H9 (cell line): Measurements from ENCODE around the gene SNORC. TPM values are rescaled to one million over a fixed set of nuclear protein-coding genes. Genes with fewer than 3 reads are reported as not detected.

Experiments
- DNase-seq: peaks from one replicate; pipeline ENCODE4 v3.0.0-alpha.2; 2017
- H2AFZ ChIP-seq: one replicate; pipeline ENCODE4 v1.6.1; 2013; ENCODE audit warnings: mild to moderate bottlenecking, low read length, control low read depth, moderate library complexity
- H2AK5ac ChIP-seq: 2 replicates; pipeline ENCODE4 v1.6.1; 2013; ENCODE audit warnings: low read length, control low read depth, mixed read lengths; ENCODE audit not compliant: insufficient read length
- H2BK120ac ChIP-seq: one replicate; pipeline ENCODE4 v1.6.1; 2013; ENCODE audit warnings: low read depth, mild to moderate bottlenecking, low read length, control low read depth, inconsistent platforms; ENCODE audit not compliant: poor library complexity, severe bottlenecking
- H2BK12ac ChIP-seq: 2 replicates; pipeline ENCODE4 v1.6.1; 2013; ENCODE audit warnings: low read length, control low read depth, mixed read lengths, low read depth; ENCODE audit not compliant: insufficient read length
- H2BK15ac ChIP-seq: 2 replicates; pipeline ENCODE4 v1.6.1; 2013; ENCODE audit warnings: low read depth, low read length, control low read depth
- H2BK20ac ChIP-seq: one replicate; pipeline ENCODE4 v1.6.1; 2013; ENCODE audit warnings: low read depth, mild to moderate bottlenecking, low read length, control low read depth, inconsistent platforms; ENCODE audit not compliant: poor library complexity, severe bottlenecking
- H2BK5ac ChIP-seq: 2 replicates; pipeline ENCODE4 v1.6.1; 2013; ENCODE audit warnings: low read length, control low read depth, mixed read lengths; ENCODE audit not compliant: insufficient read length
- H3K14ac ChIP-seq: 2 replicates; pipeline ENCODE4 v1.6.1; 2013; ENCODE audit warnings: low read length, control low read depth; ENCODE audit not compliant: insufficient read depth
- H3K18ac ChIP-seq: 2 replicates; pipeline ENCODE4 v1.6.1; 2013; ENCODE audit warnings: low read depth, mild to moderate bottlenecking, mixed read lengths, low read length, control low read depth; ENCODE audit not compliant: insufficient read length
- H3K23ac ChIP-seq: 2 replicates; pipeline ENCODE4 v1.6.1; 2013; ENCODE audit warnings: low read length, control low read depth, mixed read lengths, low read depth; ENCODE audit not compliant: insufficient read length
- H3K23me2 ChIP-seq: 2 replicates; pipeline ENCODE4 v1.6.1; 2013; ENCODE audit warnings: low read depth, mild to moderate bottlenecking, mixed read lengths, low read length, control low read depth; ENCODE audit not compliant: insufficient read length, poor library complexity, severe bottlenecking
- H3K27ac ChIP-seq: 2 replicates; pipeline ENCODE4 v1.5.1; 2013; ENCODE audit warnings: low read length, control low read depth, mixed read lengths, low read depth; ENCODE audit not compliant: insufficient read length
- H3K27me3 ChIP-seq: 2 replicates; pipeline ENCODE4 v1.6.1; 2013; ENCODE audit warnings: low read length, control low read depth, inconsistent platforms; ENCODE audit not compliant: insufficient read depth
- H3K4ac ChIP-seq: 2 replicates; pipeline ENCODE4 v1.6.1; 2013; ENCODE audit warnings: low read depth, mild to moderate bottlenecking, control low read depth, inconsistent platforms, low read length, moderate library complexity
- H3K4me1 ChIP-seq: 2 replicates; pipeline ENCODE4 v1.6.1; 2013; ENCODE audit warnings: low read length, control low read depth, inconsistent platforms; ENCODE audit not compliant: insufficient read depth
- H3K4me2 ChIP-seq: 2 replicates; pipeline ENCODE4 v1.6.1; 2013; ENCODE audit warnings: low read length, control low read depth, mixed read lengths; ENCODE audit not compliant: insufficient read length, insufficient read depth
- H3K56ac ChIP-seq: 2 replicates; pipeline ENCODE4 v1.6.1; 2013; ENCODE audit warnings: low read depth, mild to moderate bottlenecking, mixed read lengths, low read length, control low read depth; ENCODE audit not compliant: insufficient read length
- H3K79me1 ChIP-seq: 2 replicates; pipeline ENCODE4 v1.6.1; 2013; ENCODE audit warnings: low read depth, mild to moderate bottlenecking, moderate library complexity, low read length, control low read depth, inconsistent platforms; ENCODE audit not compliant: insufficient read depth, poor library complexity, severe bottlenecking
- H3K79me2 ChIP-seq: 2 replicates; pipeline ENCODE4 v1.6.1; 2013; ENCODE audit warnings: low read length, control low read depth, inconsistent platforms; ENCODE audit not compliant: insufficient read depth
- H3K9ac ChIP-seq: 2 replicates; pipeline ENCODE4 v1.6.1; 2013; ENCODE audit warnings: low read length, control low read depth, mixed read lengths; ENCODE audit not compliant: insufficient read length; ENCODE audit errors: extremely low read depth
- H3K9me3 ChIP-seq: one replicate; pipeline ENCODE4 v1.6.1; 2013; ENCODE audit warnings: low read depth, low read length, inconsistent platforms; ENCODE audit not compliant: control insufficient read depth
- H3T11ph ChIP-seq: one replicate; pipeline ENCODE4 v1.6.1; 2013; ENCODE audit warnings: mild to moderate bottlenecking, low read length, control low read depth, inconsistent platforms
- H4K20me1 ChIP-seq: one replicate; pipeline ENCODE4 v1.6.1; 2013; ENCODE audit not compliant: control insufficient read depth, insufficient read length, insufficient read depth
- H4K5ac ChIP-seq: 2 replicates; pipeline ENCODE4 v1.6.1; 2013; ENCODE audit warnings: low read depth, mild to moderate bottlenecking, mixed read lengths, low read length, control low read depth; ENCODE audit not compliant: insufficient read length
- H4K8ac ChIP-seq: replicated peaks from 2 replicates; pipeline ENCODE4 v1.6.1; 2013; ENCODE audit warnings: low read length, control low read depth, mixed read lengths, low read depth; ENCODE audit not compliant: insufficient read length
- H4K91ac ChIP-seq: 2 replicates; pipeline ENCODE4 v1.6.1; 2013; ENCODE audit warnings: low read depth, mild to moderate bottlenecking, moderate library complexity, mixed read lengths, low read length, control low read depth; ENCODE audit not compliant: insufficient read length
- H3K27ac Mint-ChIP-seq, 3 experiments: 2 replicates in 2 of 3; 3 replicates in 1 of 3; pipeline ENCODE4 v1.8.0; 2020 to 2021; ENCODE audit warnings: mixed read lengths in 3 of 3, mild to moderate bottlenecking in 1 of 3, moderate library complexity in 1 of 3
- H3K27me3 Mint-ChIP-seq: 2 replicates; pipeline ENCODE4 v1.8.0; 2021; ENCODE audit warnings: low read depth, mild to moderate bottlenecking, moderate library complexity, mixed read lengths
- H3K36me3 Mint-ChIP-seq, 3 experiments: 2 replicates in 2 of 3; 3 replicates in 1 of 3; pipeline ENCODE4 v1.8.0; 2020 to 2021; ENCODE audit warnings: low read depth in 3 of 3, mixed read lengths in 3 of 3; ENCODE audit not compliant: insufficient read depth in 1 of 3
- H3K4me1 Mint-ChIP-seq, 2 experiments: 2 replicates each; pipeline ENCODE4 v1.8.0; 2020; ENCODE audit warnings: mixed read lengths in 2 of 2
- H3K4me3 Mint-ChIP-seq, 2 experiments: 2 replicates in 1 of 2; 3 replicates in 1 of 2; pipeline ENCODE4 v1.8.0; 2020 to 2021; ENCODE audit warnings: mild to moderate bottlenecking in 2 of 2, mixed read lengths in 2 of 2, moderate library complexity in 1 of 2
- H3K9me3 Mint-ChIP-seq, 2 experiments: 2 replicates in 1 of 2; 3 replicates in 1 of 2; pipeline ENCODE4 v1.8.0; 2020; ENCODE audit warnings: mild to moderate bottlenecking in 2 of 2, mixed read lengths in 2 of 2, moderate library complexity in 1 of 2
- CTCF ChIP-seq: fragments of 200-600 bp; sonication (generic); conservative IDR thresholded peaks from 3 replicates; pipeline ENCODE4 v1.8.0; 2021; ENCODE audit warnings: antibody characterized with exemption, mild to moderate bottlenecking
- WGBS: extraction: QIAGEN DNeasy Blood & Tissue Kit; methylation state at CpG from one replicate; pipeline ENCODE4 v1.1.7; 2013; ENCODE audit warnings: missing lambda C conversion rate, low lambda C conversion rate, mixed read lengths; ENCODE audit not compliant: insufficient read length; ENCODE audit errors: extremely low coverage; 5-methylcytosine and 5-hydroxymethylcytosine counted together
- total RNA-seq: library from RNA; stranded (reverse); gene quantifications from 2 replicates; pipeline ENCODE4 v1.2.1, GENCODE V29; 2021

Gene SNORC
- total RNA-seq, 1 experiment from 2014 or later, result 1.1 TPM

- Histone ChIP-seq H4K20me1 (no peaks in the 10 kb centered on the region), H2BK20ac (no peak overlapping the region), H2AK5ac (no peak overlapping the region), H3K4ac (no peak overlapping the region), H3K14ac (no peak overlapping the region), H2BK12ac (no peak overlapping the region), H3K27me3 (peaks cover 35% of the 10 kb centered on the region), H4K91ac (no peak overlapping the region), H3K79me2 (no peaks in the 10 kb centered on the region), H4K8ac (no peak overlapping the region), H3K9me3 (no peaks in the 10 kb centered on the region), H3K56ac (no peak overlapping the region), H3K23me2 (peaks cover 12% of the 10 kb centered on the region), H3T11ph (no peak overlapping the region), H3K23ac (no peak overlapping the region), H4K5ac (no peak overlapping the region), H2AFZ (no peak overlapping the region), H3K4me2 (no peak overlapping the region), H3K4me1 (no peaks in the 10 kb centered on the region), H3K79me1 (no peaks in the 10 kb centered on the region), H2BK5ac (no peak overlapping the region), H3K9ac (no peak overlapping the region), H3K18ac (no peak overlapping the region), H2BK15ac (no peak overlapping the region), H3K27ac (no peak overlapping the region), H2BK120ac (no peak overlapping the region)
- H3K9me3 Mint-ChIP-seq, result peaks cover 0 to 5% of the 10 kb centered on the region in 2 experiments; a peak in 1 of 5 replicates
- no peak overlapping the region for H3K27ac Mint-ChIP-seq
- no peak for DNase-seq
- peaks cover 25 to 30% of the 10 kb centered on the region in 2 experiments for H3K4me1 Mint-ChIP-seq
- peaks cover 90% of the 10 kb centered on the region for H3K27me3 Mint-ChIP-seq
- no peaks in the 10 kb centered on the region for H3K36me3 Mint-ChIP-seq
- no CpG with 5 or more reads among the region's 11 CpGs for WGBS
- no peak for TF ChIP-seq CTCF
- peak overlapping the region in 1 of 2 experiments; percentile 29; a peak in 1 of 5 replicates for H3K4me3 Mint-ChIP-seq
These were observed 55.7 kb downstream of the SNORC start for GRCh38 chr2:232925821-232926156.
